HL-60 (cell line): Measurements from ENCODE around the gene FOXP1.

ENCODE experiments used
- DNase-seq, 2 experiments: peaks; one replicate each; pipeline ENCODE4 v3.0.0-alpha.2; 2010 to 2020; ENCODE audit warnings: low read depth in 1 of 2, low spot score in 1 of 2
- H3K27ac ChIP-seq: fragments of 250-450 bp; sonication (Bioruptor Pico); replicated peaks from 2 replicates; pipeline ENCODE4 v1.5.1; 2020; ENCODE audit warnings: mild to moderate bottlenecking, moderate library complexity
- H3K27me3 ChIP-seq: fragments of 250-450 bp; sonication (Bioruptor Pico); 2 replicates; pipeline ENCODE4 v1.5.1; 2021; ENCODE audit warnings: mild to moderate bottlenecking, moderate library complexity; ENCODE audit not compliant: insufficient read depth, poor library complexity, severe bottlenecking
- H3K4me3 ChIP-seq: replicated peaks from 2 replicates; pipeline ENCODE4 v1.5.1; 2011; ENCODE audit warnings: mild to moderate bottlenecking, control low read depth, low read length; ENCODE audit not compliant: insufficient read depth
- GABPA ChIP-seq: IDR thresholded peaks from 2 replicates; pipeline ENCODE4 v1.6.1; 2012; ENCODE audit warnings: low read depth
- POLR2AphosphoS5 ChIP-seq: IDR thresholded peaks from 2 replicates; pipeline ENCODE4 v1.6.1; 2012; ENCODE audit warnings: low read depth
- SPI1 ChIP-seq: IDR thresholded peaks from 2 replicates; pipeline ENCODE4 v1.6.1; 2012; ENCODE audit warnings: low read depth, mild to moderate bottlenecking, borderline replicate concordance
- TF ChIP-seq, protein P1 (sequence below): IDR thresholded peaks from 2 replicates; pipeline ENCODE4 v1.6.1; 2012; ENCODE audit warnings: low read depth; ENCODE audit not compliant: insufficient replicate concordance
- TF ChIP-seq, protein P2 (sequence below): IDR thresholded peaks from one replicate; pipeline ENCODE4 v1.5.1; 2011; ENCODE audit warnings: low read length, control low read depth, inconsistent platforms; ENCODE audit not compliant: insufficient read depth

The FOXP1 gene

DNA sequence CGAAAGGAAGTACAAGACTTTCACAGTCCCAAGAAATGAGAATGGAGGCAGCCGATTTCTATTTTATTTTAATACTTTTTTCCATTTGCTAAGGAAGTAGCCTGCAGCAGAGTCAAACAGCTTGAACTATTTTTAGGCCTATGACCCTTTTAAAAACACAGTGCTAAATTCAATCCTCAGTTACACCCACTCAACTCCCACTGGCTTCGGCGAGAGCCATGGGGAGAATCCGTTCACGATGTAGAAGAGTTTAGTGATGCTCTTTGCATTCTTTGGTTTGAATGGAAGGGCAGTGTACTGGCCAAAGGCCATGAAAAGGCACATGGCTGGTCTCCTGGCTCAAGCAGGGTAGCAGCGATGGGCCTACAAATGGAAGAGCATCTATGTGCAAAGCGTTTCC, 343.5 kb downstream of the FOXP1 start:
- no peaks in the 10 kb centered on the region for H3K27me3 ChIP-seq
- H3K27ac ChIP-seq, result no peak overlapping the region
- no peak for DNase-seq
- H3K4me3 ChIP-seq, result no peak overlapping the region
- TF ChIP-seq, protein P1, sequence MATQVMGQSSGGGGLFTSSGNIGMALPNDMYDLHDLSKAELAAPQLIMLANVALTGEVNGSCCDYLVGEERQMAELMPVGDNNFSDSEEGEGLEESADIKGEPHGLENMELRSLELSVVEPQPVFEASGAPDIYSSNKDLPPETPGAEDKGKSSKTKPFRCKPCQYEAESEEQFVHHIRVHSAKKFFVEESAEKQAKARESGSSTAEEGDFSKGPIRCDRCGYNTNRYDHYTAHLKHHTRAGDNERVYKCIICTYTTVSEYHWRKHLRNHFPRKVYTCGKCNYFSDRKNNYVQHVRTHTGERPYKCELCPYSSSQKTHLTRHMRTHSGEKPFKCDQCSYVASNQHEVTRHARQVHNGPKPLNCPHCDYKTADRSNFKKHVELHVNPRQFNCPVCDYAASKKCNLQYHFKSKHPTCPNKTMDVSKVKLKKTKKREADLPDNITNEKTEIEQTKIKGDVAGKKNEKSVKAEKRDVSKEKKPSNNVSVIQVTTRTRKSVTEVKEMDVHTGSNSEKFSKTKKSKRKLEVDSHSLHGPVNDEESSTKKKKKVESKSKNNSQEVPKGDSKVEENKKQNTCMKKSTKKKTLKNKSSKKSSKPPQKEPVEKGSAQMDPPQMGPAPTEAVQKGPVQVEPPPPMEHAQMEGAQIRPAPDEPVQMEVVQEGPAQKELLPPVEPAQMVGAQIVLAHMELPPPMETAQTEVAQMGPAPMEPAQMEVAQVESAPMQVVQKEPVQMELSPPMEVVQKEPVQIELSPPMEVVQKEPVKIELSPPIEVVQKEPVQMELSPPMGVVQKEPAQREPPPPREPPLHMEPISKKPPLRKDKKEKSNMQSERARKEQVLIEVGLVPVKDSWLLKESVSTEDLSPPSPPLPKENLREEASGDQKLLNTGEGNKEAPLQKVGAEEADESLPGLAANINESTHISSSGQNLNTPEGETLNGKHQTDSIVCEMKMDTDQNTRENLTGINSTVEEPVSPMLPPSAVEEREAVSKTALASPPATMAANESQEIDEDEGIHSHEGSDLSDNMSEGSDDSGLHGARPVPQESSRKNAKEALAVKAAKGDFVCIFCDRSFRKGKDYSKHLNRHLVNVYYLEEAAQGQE, result no peak
- TF ChIP-seq, protein P2, sequence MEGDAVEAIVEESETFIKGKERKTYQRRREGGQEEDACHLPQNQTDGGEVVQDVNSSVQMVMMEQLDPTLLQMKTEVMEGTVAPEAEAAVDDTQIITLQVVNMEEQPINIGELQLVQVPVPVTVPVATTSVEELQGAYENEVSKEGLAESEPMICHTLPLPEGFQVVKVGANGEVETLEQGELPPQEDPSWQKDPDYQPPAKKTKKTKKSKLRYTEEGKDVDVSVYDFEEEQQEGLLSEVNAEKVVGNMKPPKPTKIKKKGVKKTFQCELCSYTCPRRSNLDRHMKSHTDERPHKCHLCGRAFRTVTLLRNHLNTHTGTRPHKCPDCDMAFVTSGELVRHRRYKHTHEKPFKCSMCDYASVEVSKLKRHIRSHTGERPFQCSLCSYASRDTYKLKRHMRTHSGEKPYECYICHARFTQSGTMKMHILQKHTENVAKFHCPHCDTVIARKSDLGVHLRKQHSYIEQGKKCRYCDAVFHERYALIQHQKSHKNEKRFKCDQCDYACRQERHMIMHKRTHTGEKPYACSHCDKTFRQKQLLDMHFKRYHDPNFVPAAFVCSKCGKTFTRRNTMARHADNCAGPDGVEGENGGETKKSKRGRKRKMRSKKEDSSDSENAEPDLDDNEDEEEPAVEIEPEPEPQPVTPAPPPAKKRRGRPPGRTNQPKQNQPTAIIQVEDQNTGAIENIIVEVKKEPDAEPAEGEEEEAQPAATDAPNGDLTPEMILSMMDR, result no peak
- TF ChIP-seq POLR2AphosphoS5 (no peak), GABPA (no peak), SPI1 (no peak)

DNA sequence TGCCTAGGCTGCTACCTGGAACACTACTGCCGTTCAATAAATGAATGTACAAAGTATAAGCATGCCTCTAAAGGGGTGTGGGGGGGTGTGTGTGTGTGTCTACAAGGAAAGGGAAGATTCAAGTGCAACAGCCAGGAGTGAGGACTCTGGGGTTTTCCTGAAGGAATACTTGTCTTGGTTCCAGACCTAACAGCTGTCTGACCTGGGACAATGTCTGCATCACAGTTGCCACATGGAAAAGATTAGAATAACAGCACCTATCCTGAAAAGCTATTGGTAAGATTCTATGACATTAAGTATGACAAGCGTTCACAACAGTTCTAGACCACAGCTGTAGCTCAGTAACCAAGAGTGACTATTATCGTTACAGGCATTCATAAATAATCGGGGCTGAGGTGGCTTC, 345.2 kb downstream of the FOXP1 start:
- DNase-seq, result no peak
- TF ChIP-seq SPI1, result no peak
- TF ChIP-seq, protein P1, result no peak
- Histone ChIP-seq H3K4me3 (no peak overlapping the region), H3K27me3 (no peaks in the 10 kb centered on the region), H3K27ac (no peak overlapping the region)

DNA sequence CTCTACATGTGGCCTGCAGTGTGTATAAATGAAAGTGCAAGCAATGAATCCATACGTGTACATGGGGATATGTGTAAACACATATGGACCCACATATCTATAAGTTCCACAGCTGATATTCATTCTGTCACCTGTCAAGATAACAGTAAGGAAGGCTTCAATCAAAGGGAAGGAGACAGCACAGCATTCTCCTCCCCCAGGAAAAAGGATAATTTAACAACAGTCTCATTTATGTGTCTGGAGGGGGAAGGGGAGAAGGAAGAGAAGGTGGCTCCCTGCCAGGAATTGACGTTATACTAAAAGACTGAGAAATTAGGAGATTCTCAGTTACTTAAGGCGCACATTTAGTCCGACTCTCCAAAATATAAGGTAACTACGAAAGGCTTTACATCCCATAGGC, 345.9 kb downstream of the FOXP1 start:
- H3K4me3 ChIP-seq, result no peak overlapping the region

More for the DNA sequence above, 345.9 kb downstream of the FOXP1 start:
- Histone ChIP-seq H3K27ac (no peak overlapping the region), H3K27me3 (no peaks in the 10 kb centered on the region)
- no peak for DNase-seq
- TF ChIP-seq GABPA (no peak), POLR2AphosphoS5 (no peak), SPI1 (no peak)
- TF ChIP-seq, protein P2, result no peak
- TF ChIP-seq, protein P1, result no peak
